ENCODE data around the gene EPOP. TPM values are rescaled to one million over a fixed set of nuclear protein-coding genes. Genes with fewer than 3 reads are reported as not detected.

The EPOP gene
- total RNA-seq, 2 experiments from 2014 or later = 11.4 to 11.6 TPM

DNA sequence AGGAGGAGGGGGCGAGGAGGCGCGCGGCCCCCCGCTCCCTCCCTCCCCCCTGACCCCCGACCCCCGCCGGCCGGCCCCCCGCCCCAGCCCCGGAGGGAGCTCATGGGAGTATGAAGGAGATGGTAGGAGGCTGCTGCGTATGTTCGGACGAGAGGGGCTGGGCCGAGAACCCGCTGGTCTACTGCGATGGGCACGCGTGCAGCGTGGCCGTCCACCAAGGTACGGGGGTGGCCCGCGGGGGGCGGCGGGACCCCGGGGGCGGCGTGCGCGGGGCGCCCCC is 30.7 kb upstream of the EPOP start:
- H3K4me3 Mint-ChIP-seq = peak overlapping the region; percentile 95
- H3K27ac Mint-ChIP-seq = peak overlapping the region; percentile 71
- ChIA-PET POLR2A (interaction anchor here (1.0 to 7.3 kb wide), 12 partner anchors 10 to 120 kb away, joined by 3 to 92 read pairs (median 9); partner anchors contain the start of genes CWC25 and PSMB3), CTCF (interaction anchor here (0.7 to 3.9 kb wide), 7 partner anchors 8 to 29 kb away, joined by 3 to 27 read pairs (median 11); partner anchors contain the start of gene CISD3)
- no peaks in the 10 kb centered on the region for H3K27me3 Mint-ChIP-seq (ENCODE audit: low read depth)
- ATAC-seq = peak; percentile 2
- H3K36me3 Mint-ChIP-seq (ENCODE audit: low read depth) = peaks cover 38% of the 10 kb centered on the region
- peaks cover 61% of the 10 kb centered on the region for H3K4me1 Mint-ChIP-seq (ENCODE audit: low read depth)
- no peaks in the 10 kb centered on the region for H3K9me3 Mint-ChIP-seq (ENCODE audit: insufficient read depth)
- DNase-seq = no peak

DNA sequence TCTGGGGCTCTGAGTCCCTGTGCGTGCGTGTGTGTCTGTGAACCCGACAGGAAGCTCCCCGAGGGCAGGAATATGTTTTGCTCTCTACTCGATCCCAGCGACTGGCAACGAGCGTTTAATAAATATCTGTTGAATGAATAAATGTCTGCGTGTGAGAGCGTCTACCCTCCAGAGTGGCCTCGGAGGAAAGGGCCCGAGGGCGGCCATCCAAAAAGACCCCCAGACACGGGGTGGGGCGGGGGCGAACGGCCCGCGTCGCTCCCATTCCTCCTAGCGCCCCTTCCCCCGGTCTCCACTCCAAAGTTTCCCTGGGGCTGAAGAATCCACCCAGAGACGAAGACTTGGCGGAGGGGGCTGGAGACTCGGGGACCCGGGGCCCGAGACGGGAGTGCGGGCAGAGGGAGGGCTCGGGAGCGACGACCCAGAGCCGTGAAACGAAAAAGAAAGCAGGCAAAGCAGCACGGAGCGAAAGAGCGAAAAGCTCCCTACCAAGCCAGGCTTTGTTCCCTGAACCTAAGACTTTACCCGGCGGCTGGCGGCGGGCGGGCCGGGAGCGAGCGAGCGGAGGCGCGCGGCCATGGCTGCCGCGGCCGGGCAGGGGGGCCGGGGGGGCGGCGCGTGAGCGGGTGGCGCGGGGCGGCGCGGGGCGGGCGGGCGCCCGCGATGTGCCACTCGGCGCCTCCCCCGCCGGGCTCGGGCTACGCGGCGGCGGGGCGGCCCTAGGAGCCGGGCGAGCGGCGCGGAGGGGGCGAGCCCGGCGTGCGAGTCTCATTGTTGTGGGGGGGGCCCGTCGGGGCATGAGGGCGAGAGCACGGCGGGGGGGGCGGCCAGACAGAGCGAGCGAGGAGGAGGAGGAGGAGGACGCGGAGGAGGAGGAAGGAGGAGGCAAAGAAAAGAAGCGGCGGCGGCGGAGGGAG is 30.1 kb upstream of the EPOP start, which contains the start of gene MLLT6:
MLLT6 (plus strand) TSS at position 668 of the 917 bp plus-strand sequence. CDS start 360 bp downstream, outside the sequence.
- H3K36me3 Mint-ChIP-seq (ENCODE audit: low read depth) = peaks cover 32% of the 10 kb centered on the region
- peak; percentile 38 for ATAC-seq
- H3K4me1 Mint-ChIP-seq (ENCODE audit: low read depth) = peaks cover 59% of the 10 kb centered on the region
- H3K9me3 Mint-ChIP-seq (ENCODE audit: insufficient read depth) = no peaks in the 10 kb centered on the region
- DNase-seq = peak; percentile 80
- H3K4me3 Mint-ChIP-seq = peak within 1 kb of the TSS; percentile 95
- ChIA-PET POLR2A (interaction anchor here (0.6 to 7.3 kb wide), 15 partner anchors 9 to 121 kb away, joined by 3 to 92 read pairs (median 9); partner anchors contain the start of genes CWC25 and PSMB3), CTCF (interaction anchor here (1.6 to 3.9 kb wide), 5 partner anchors 8 to 30 kb away, joined by 5 to 27 read pairs (median 11); partner anchors contain the start of gene CISD3)
- peak within 1 kb of the TSS; percentile 97 for H3K27ac Mint-ChIP-seq
- no peaks in the 10 kb centered on the region for H3K27me3 Mint-ChIP-seq (ENCODE audit: low read depth)

DNA sequence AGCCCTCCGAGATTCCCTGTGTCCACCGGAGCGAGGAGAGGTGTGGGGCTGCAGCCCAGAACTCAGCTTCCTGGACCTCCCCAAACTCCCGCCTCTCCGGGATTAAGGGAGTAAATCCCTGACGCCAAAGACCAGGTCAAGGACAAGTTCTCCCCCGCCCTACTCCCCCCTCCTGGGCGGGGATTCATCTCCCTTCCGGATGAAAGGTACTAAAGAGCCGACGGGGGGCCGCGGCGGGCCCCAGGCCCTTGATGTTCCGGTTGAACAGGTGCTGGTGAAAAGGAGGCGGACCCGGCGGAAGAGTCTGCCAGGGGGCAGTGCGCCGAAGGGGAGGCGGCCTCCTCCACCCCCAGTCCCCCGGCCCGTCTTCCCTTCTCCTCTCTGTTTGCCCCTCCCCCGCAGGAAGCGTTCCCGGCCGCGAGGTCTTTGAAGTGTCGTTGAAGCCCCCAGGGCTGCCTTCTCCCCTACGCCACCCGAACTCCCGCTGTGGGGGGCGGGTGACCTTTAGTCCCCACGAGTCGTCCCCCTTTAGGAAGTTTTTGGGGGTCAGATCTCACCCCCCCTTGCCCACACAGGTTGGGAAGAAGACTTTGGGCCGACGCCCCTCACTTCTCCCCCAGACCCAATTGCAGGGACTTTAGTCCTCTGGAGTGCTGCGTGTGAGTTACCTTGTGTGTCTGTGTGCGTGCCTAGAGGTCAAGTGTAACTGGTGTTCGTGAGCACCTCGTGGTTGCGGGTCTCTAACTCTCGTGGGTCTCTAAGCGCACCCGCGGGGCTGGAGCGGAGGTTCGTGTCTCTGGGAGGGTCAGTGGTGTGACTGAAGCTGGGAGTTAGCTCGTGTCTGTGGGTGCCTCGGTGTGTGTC is 29.2 kb upstream of the EPOP start:
- ChIA-PET CTCF (interaction anchor here (1.6 to 4.0 kb wide), 4 partner anchors 24 to 31 kb away, joined by 11 to 27 read pairs (median 16); no protein-coding TSS in a partner anchor), POLR2A (interaction anchor here (0.6 to 7.3 kb wide), 15 partner anchors 10 to 121 kb away, joined by 3 to 92 read pairs (median 9); partner anchors contain the start of genes CWC25 and PSMB3)
- H3K9me3 Mint-ChIP-seq (ENCODE audit: insufficient read depth) = no peaks in the 10 kb centered on the region
- peak; percentile 86 for DNase-seq
- H3K4me1 Mint-ChIP-seq (ENCODE audit: low read depth) = peaks cover 55% of the 10 kb centered on the region
- H3K4me3 Mint-ChIP-seq = peak overlapping the region; percentile 87
- peaks cover 25% of the 10 kb centered on the region for H3K36me3 Mint-ChIP-seq (ENCODE audit: low read depth)
- peak overlapping the region; percentile 97 for H3K27ac Mint-ChIP-seq
- ATAC-seq = peak; percentile 31
- H3K27me3 Mint-ChIP-seq (ENCODE audit: low read depth) = no peaks in the 10 kb centered on the region

DNA sequence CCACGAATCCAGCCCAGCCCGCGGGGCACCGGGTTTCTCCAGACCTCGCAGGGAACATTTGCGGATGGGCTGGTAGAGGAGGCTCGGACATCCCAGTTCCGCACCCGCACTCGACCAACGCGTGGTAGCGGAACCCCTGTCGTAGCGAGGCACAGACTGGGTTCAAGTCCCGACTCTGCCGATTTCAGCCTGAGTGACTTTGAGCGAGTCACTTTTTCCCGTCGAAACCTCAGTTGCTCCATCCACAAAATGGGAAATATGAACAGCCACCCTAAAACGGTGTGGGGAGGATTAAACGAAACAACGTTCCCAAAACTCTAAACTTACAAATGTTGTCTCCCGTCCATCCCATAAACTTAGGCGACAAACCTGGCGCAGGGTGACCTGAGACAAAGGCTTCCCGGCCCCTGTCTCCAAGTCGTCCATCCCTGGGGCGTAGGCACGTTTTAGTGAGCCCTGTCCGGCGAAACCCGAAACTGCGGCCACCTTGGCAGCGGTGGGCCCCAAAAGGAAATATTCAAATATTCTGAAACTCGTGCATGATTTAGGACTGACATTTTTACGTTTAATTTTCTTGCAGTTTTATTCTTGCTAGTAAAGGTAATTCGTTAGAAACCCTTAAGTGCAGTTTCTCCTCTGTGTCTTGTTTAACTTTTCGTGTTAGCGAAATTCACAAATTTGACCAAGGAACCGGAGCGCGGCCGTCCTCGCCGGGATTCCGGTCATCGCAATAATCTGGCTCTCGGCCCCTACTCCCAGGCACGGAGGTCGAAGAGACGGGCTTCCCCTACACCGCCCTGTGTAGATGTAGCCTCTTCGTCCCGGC is 28.4 kb upstream of the EPOP start:
- H3K36me3 Mint-ChIP-seq (ENCODE audit: low read depth) = peaks cover 20% of the 10 kb centered on the region
- POLR2A ChIA-PET = interaction anchor here (0.5 to 7.3 kb wide), 7 partner anchors 9 to 49 kb away, joined by 3 to 92 read pairs (median 7); partner anchors contain the start of genes EPOP and PSMB3
- H3K4me3 Mint-ChIP-seq = peak overlapping the region; percentile 87
- H3K4me1 Mint-ChIP-seq (ENCODE audit: low read depth) = peaks cover 52% of the 10 kb centered on the region
- no peak for ATAC-seq
- H3K27ac Mint-ChIP-seq = peak overlapping the region; percentile 97
- CTCF ChIA-PET = interaction anchor here (1.0 to 4.0 kb wide), 4 partner anchors 26 to 390 kb away, joined by 3 to 21 read pairs (median 16); no protein-coding TSS in a partner anchor
- no peaks in the 10 kb centered on the region for H3K9me3 Mint-ChIP-seq (ENCODE audit: insufficient read depth)
- H3K27me3 Mint-ChIP-seq (ENCODE audit: low read depth) = no peaks in the 10 kb centered on the region
- DNase-seq = peak; percentile 51

DNA sequence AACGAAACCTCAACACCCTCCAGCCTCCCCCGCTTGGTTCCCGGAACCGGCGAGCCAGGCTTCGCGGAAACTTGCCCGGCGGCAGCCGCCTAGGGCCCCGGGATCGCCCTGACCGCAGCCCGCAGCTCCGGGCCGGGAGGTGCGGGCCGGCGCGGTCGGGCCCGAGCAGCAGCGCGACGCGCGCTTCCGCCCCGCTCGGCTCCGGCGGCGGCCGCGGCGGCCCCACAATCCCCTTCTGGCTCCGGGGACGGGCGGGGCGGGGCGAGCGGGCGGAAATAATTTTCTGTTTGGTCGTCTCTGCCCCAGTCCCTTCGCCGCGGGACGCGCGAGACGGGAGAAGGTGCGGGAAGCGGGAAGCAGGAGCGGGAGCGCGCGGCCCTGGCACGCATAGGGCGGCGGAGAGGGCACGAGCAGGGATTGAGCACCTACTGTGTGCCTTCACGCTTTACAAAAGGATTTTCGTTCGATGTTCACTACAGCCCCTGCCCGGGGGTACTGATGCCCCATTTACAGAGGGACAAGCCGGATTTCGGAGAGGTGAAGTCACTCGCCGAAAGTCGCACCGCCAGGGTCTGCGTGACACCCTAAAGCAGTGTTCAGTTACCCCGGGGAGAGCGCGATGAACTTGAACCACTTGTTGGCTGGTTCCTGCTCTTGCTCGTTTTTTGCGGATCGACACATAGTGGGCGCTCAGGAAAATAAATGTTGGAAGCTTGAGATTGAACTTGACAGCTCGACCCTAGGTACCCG is 27.6 kb upstream of the EPOP start:
- ATAC-seq = peak; percentile 47
- no peaks in the 10 kb centered on the region for H3K9me3 Mint-ChIP-seq (ENCODE audit: insufficient read depth)
- CTCF ChIA-PET = interaction anchor here (1.0 to 4.0 kb wide), 5 partner anchors 25 to 390 kb away, joined by 3 to 21 read pairs (median 9); no protein-coding TSS in a partner anchor
- H3K36me3 Mint-ChIP-seq (ENCODE audit: low read depth) = peaks cover 12% of the 10 kb centered on the region
- H3K4me3 Mint-ChIP-seq = peak overlapping the region; percentile 87
- POLR2A ChIA-PET = interaction anchor here (0.5 to 7.3 kb wide), 10 partner anchors 8 to 150 kb away, joined by 3 to 92 read pairs (median 4); partner anchors contain the start of genes EPOP and PSMB3
- peak overlapping the region; percentile 97 for H3K27ac Mint-ChIP-seq
- peak; percentile 85 for DNase-seq
- H3K27me3 Mint-ChIP-seq (ENCODE audit: low read depth) = no peaks in the 10 kb centered on the region
- H3K4me1 Mint-ChIP-seq (ENCODE audit: low read depth) = peaks cover 52% of the 10 kb centered on the region

DNA sequence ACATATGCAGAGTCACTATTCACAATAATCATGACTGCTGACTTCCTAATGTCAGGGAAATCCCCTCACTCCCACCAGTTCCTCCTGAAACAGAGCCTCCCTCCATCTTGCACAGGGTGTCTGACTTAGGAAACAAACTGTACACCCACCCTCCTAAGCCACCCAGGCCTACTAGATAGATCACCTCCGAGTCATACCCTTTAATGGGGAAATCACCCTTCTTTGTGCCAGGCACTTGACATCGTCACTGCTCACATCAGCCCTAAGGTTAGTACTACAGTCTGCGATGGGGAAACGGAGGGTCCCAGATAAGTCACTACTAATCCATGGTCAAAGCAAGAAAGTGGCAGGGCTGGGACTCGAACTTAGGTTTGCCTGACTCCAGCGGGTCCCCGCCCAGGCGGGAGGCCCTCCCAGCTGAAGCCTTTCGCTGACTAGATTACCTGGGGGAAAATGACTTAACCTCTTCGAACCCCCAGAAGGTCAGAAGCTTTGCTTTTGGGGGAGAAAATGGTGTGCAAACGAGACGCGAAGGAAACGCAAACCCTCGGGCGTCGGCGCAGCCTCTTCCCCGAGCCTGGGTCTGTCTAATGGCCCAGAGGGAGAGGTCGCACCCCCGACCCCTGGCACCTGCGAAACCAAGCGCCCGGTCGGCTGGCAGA is 26.9 kb upstream of the EPOP start:
- no peaks in the 10 kb centered on the region for H3K27me3 Mint-ChIP-seq (ENCODE audit: low read depth)
- peaks cover 8% of the 10 kb centered on the region for H3K36me3 Mint-ChIP-seq (ENCODE audit: low read depth)
- H3K4me1 Mint-ChIP-seq (ENCODE audit: low read depth) = peaks cover 54% of the 10 kb centered on the region
- H3K27ac Mint-ChIP-seq = peak overlapping the region; percentile 95
- ChIA-PET CTCF (interaction anchor here (1.3 to 4.0 kb wide), 4 partner anchors 25 to 34 kb away, joined by 3 to 21 read pairs (median 15); no protein-coding TSS in a partner anchor), POLR2A (interaction anchor here (0.8 to 7.3 kb wide), 7 partner anchors 9 to 151 kb away, joined by 3 to 92 read pairs (median 3); partner anchors contain the start of gene CISD3)
- no peaks in the 10 kb centered on the region for H3K9me3 Mint-ChIP-seq (ENCODE audit: insufficient read depth)
- peak overlapping the region; percentile 63 for H3K4me3 Mint-ChIP-seq
- ATAC-seq (peak; percentile 34), DNase-seq (peak; percentile 79)

DNA sequence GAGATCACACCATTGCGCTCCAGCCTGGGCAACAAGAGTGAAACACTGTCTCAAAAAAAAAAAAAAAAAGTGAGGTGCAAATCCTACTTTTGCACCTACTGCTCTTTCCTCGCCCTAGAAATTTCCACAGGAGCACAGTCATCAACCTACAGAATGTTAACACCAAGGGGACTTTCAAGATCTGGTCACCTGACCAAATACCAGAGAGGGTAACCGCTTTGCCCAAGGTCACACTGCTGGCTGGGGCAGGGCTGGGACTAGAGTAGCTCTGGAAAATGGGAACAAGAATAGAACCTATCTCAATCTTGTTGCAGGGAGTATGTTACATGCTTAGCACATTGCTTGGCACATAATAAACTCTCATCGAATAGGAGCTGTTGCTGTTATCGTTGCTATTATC is 24.0 kb upstream of the EPOP start:
- POLR2A ChIA-PET = no interaction called here
- CTCF ChIA-PET = interaction anchor here (1.0 kb wide), 1 partner anchor 37 kb away, joined by 3 read pairs; no protein-coding TSS in a partner anchor

DNA sequence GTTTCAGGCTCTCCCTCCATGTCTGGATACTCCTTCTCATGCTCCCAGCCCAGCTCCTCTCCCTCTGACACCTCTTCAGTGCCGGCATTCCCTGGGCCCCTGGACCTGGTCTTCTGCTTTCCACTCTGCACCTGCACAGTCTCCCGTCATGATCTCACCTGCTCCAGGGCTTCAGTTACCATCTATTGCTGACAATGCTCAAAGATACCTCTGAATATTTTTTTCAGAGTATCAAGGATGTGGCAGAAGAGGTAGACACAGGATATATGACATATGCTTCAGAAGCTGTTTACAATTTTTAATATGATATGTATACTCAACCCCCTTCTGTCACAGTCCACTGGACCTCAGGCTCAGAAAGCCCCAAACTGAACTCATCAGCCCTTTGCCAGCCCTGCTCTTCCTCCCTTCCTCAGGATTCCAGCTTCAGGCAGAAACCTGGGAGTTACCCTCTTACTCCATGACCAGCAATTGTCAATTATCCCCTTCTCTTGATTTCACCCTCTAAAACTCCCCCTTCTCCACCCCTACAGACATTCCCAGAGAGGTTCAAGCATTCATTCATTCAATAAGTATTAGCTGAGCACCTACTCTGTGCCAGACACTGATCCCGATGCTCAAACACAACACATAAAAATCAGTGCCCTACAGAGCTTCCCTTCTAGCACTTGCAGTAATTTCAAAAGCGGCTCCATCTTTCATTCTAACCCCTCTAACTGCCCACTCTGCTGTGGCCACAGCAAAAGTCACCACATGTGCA is 22.5 kb upstream of the EPOP start:
- Mint-ChIP-seq H3K36me3 (ENCODE audit: low read depth) (no peaks in the 10 kb centered on the region), H3K4me1 (ENCODE audit: low read depth) (peaks cover 48% of the 10 kb centered on the region), H3K27ac (peak overlapping the region; percentile 69), H3K9me3 (ENCODE audit: insufficient read depth) (no peaks in the 10 kb centered on the region), H3K4me3 (peak overlapping the region; percentile 1), H3K27me3 (ENCODE audit: low read depth) (no peaks in the 10 kb centered on the region)
- DNase-seq (no peak), ATAC-seq (no peak)
- POLR2A ChIA-PET = interaction anchor here (0.6 to 7.9 kb wide), 4 partner anchors 8 to 122 kb away, joined by 3 to 36 read pairs (median 3); partner anchors contain the start of gene MLLT6
- CTCF ChIA-PET = interaction anchor here (0.5 to 1.8 kb wide), 11 partner anchors 9 to 932 kb away, joined by 3 to 22 read pairs (median 4); partner anchors contain the start of gene EPOP

More for the DNA sequence above, 24.0 kb upstream of the EPOP start:
- Mint-ChIP-seq H3K4me3 (no peak overlapping the region), H3K36me3 (ENCODE audit: low read depth) (no peaks in the 10 kb centered on the region), H3K4me1 (ENCODE audit: low read depth) (peaks cover 55% of the 10 kb centered on the region), H3K27me3 (ENCODE audit: low read depth) (no peaks in the 10 kb centered on the region), H3K9me3 (ENCODE audit: insufficient read depth) (no peaks in the 10 kb centered on the region), H3K27ac (no peak overlapping the region)
- DNase-seq = no peak
- ATAC-seq = no peak
